Measurements from ENCODE around the gene ACTR6. TPM values are rescaled to one million over a fixed set of nuclear protein-coding genes. Genes with fewer than 3 reads are reported as not detected.
"Not testable (repeated sequence)": the region's sequence is repeated elsewhere in the genome, so short reads cannot be mapped to it uniquely, and the experiment has no call there.

Gene ACTR6
- total RNA-seq, 1 experiment from 2014 or later, result 34.9 TPM

- H3T11ph ChIP-seq (ENCODE audit: low read length), result no peak overlapping the region
- TF ChIP-seq CTCF (conservative IDR thresholded peaks at IDR 0.05), result no peak
- Mint-ChIP-seq H3K27me3 (ENCODE audit: low read depth) (no peaks in the 10 kb centered on the region), H3K9me3 (no peaks in the 10 kb centered on the region), H3K4me1 (peaks cover 4% of the 10 kb centered on the region in 2 experiments), H3K4me3 (no peak overlapping the region), H3K36me3 (ENCODE audit: insufficient read depth in 1 of 3, low read depth in 3 of 3) (peaks cover 0 to 5% (median 1%) of the 10 kb centered on the region in 3 experiments; a peak in 3 of 7 replicates), H3K27ac (no peak overlapping the region)
- H4K91ac ChIP-seq (ENCODE audit: insufficient read length, low read depth, low read length), result no peak overlapping the region
- no peak for DNase-seq
- no peak overlapping the region for H2BK120ac ChIP-seq (ENCODE audit: low read depth, low read length, poor library complexity, severe bottlenecking)
- no peak overlapping the region for H3K27ac ChIP-seq (ENCODE audit: insufficient read length, low read depth, low read length)
- no peak overlapping the region for H3K14ac ChIP-seq (ENCODE audit: insufficient read depth, low read length)
- H3K4ac ChIP-seq (ENCODE audit: low read depth, low read length), result no peak overlapping the region
- no peak overlapping the region for H2BK5ac ChIP-seq (ENCODE audit: insufficient read length, low read length)
- H2BK15ac ChIP-seq (ENCODE audit: low read depth, low read length), result no peak overlapping the region
- H4K8ac ChIP-seq (replicated peaks; ENCODE audit: insufficient read length, low read depth, low read length), result no peak overlapping the region
- H3K79me1 ChIP-seq (ENCODE audit: insufficient read depth, low read depth, low read length, poor library complexity, severe bottlenecking), result no peaks in the 10 kb centered on the region
- no peak overlapping the region for H2AFZ ChIP-seq (ENCODE audit: low read length)
- H3K4me2 ChIP-seq (ENCODE audit: insufficient read depth, insufficient read length, low read length), result no peak overlapping the region
- no peak overlapping the region for H3K9ac ChIP-seq (ENCODE audit: extremely low read depth, insufficient read length, low read length)
- no peak overlapping the region for H2AK5ac ChIP-seq (ENCODE audit: insufficient read length, low read length)
- no peaks in the 10 kb centered on the region for H3K4me1 ChIP-seq (ENCODE audit: insufficient read depth, low read length)
- H4K20me1 ChIP-seq (ENCODE audit: control insufficient read depth, insufficient read depth, insufficient read length), result no peaks in the 10 kb centered on the region
- H2BK20ac ChIP-seq (ENCODE audit: low read depth, low read length, poor library complexity, severe bottlenecking), result no peak overlapping the region
- no peak overlapping the region for H3K18ac ChIP-seq (ENCODE audit: insufficient read length, low read depth, low read length)
- no peak overlapping the region for H2BK12ac ChIP-seq (ENCODE audit: insufficient read length, low read depth, low read length)
- no peaks in the 10 kb centered on the region for H3K9me3 ChIP-seq (ENCODE audit: control insufficient read depth, low read depth, low read length)
- H3K79me2 ChIP-seq (ENCODE audit: insufficient read depth, low read length), result peaks cover 4% of the 10 kb centered on the region; the same call in 1 of the 2 replicates
- no CpG with 5 or more reads among the region's 5 CpGs for WGBS (ENCODE audit: extremely low coverage, insufficient read length, low lambda C conversion rate)
- H3K23me2 ChIP-seq (ENCODE audit: insufficient read length, low read depth, low read length, poor library complexity, severe bottlenecking), result peaks cover 10% of the 10 kb centered on the region
- no peak overlapping the region for H3K23ac ChIP-seq (ENCODE audit: insufficient read length, low read depth, low read length)
- H3K56ac ChIP-seq (ENCODE audit: insufficient read length, low read depth, low read length), result no peak overlapping the region
- no peaks in the 10 kb centered on the region for H3K27me3 ChIP-seq (ENCODE audit: insufficient read depth, low read length)
- no peak overlapping the region for H4K5ac ChIP-seq (ENCODE audit: insufficient read length, low read depth, low read length)
Measured at GRCh38 chr12:100263131-100263530, 62.5 kb downstream of the ACTR6 start.

GRCh38 chr12:100265107-100265506, 64.5 kb downstream of the ACTR6 start:
- not testable (repeated sequence) for H4K8ac ChIP-seq (replicated peaks; ENCODE audit: insufficient read length, low read depth, low read length); DNase-seq; H3K18ac ChIP-seq (ENCODE audit: insufficient read length, low read depth, low read length); H3K4ac ChIP-seq (ENCODE audit: low read depth, low read length); H3K36me3 Mint-ChIP-seq (ENCODE audit: insufficient read depth in 1 of 3, low read depth in 3 of 3); H3K9ac ChIP-seq (ENCODE audit: extremely low read depth, insufficient read length, low read length); H2BK20ac ChIP-seq (ENCODE audit: low read depth, low read length, poor library complexity, severe bottlenecking); H3K79me2 ChIP-seq (ENCODE audit: insufficient read depth, low read length); H4K91ac ChIP-seq (ENCODE audit: insufficient read length, low read depth, low read length); H4K20me1 ChIP-seq (ENCODE audit: control insufficient read depth, insufficient read depth, insufficient read length); H3T11ph ChIP-seq (ENCODE audit: low read length); H3K4me1 ChIP-seq (ENCODE audit: insufficient read depth, low read length); H3K14ac ChIP-seq (ENCODE audit: insufficient read depth, low read length); H3K27me3 ChIP-seq (ENCODE audit: insufficient read depth, low read length); H2AK5ac ChIP-seq (ENCODE audit: insufficient read length, low read length); H3K56ac ChIP-seq (ENCODE audit: insufficient read length, low read depth, low read length); H3K27ac ChIP-seq (ENCODE audit: insufficient read length, low read depth, low read length); H2BK5ac ChIP-seq (ENCODE audit: insufficient read length, low read length); H2BK15ac ChIP-seq (ENCODE audit: low read depth, low read length); H4K5ac ChIP-seq (ENCODE audit: insufficient read length, low read depth, low read length); H3K27me3 Mint-ChIP-seq (ENCODE audit: low read depth); H3K4me2 ChIP-seq (ENCODE audit: insufficient read depth, insufficient read length, low read length); H3K23ac ChIP-seq (ENCODE audit: insufficient read length, low read depth, low read length); H3K79me1 ChIP-seq (ENCODE audit: insufficient read depth, low read depth, low read length, poor library complexity, severe bottlenecking); H3K9me3 Mint-ChIP-seq; H3K9me3 ChIP-seq (ENCODE audit: control insufficient read depth, low read depth, low read length); H2BK120ac ChIP-seq (ENCODE audit: low read depth, low read length, poor library complexity, severe bottlenecking); H2AFZ ChIP-seq (ENCODE audit: low read length); H3K27ac Mint-ChIP-seq; H2BK12ac ChIP-seq (ENCODE audit: insufficient read length, low read depth, low read length)
- no CpG with 5 or more reads among the region's 5 CpGs for WGBS (ENCODE audit: extremely low coverage, insufficient read length, low lambda C conversion rate)
- H3K23me2 ChIP-seq (ENCODE audit: insufficient read length, low read depth, low read length, poor library complexity, severe bottlenecking), result peaks cover 10% of the 10 kb centered on the region
- H3K4me1 Mint-ChIP-seq, result peaks cover 17 to 18% of the 10 kb centered on the region in 2 experiments
- H3K4me3 Mint-ChIP-seq, result peak overlapping the region in 1 of 2 experiments; percentile 9; a peak in 1 of 5 replicates
